Cardiac muscle cell (in vitro differentiated cells and primary cell): ENCODE data around the gene JOSD2. TPM values are rescaled to one million over a fixed set of nuclear protein-coding genes. Genes with fewer than 3 reads are reported as not detected.

Experiments
- DNase-seq, 2 donors: peaks; one replicate each; pipeline versions ENCODE4 v3.0.0 to v3.0.0-alpha.2; 2010 to 2017; ENCODE audit warnings: low read depth in 1 of 2, low spot score in 1 of 2
- H3K27ac ChIP-seq: fragments of 200-600 bp; sonication (generic); 2 replicates; pipeline ENCODE4 v1.5.1; 2016
- H3K27me3 ChIP-seq: fragments of 200-600 bp; sonication (generic); 2 replicates; pipeline ENCODE4 v1.6.0; 2016; ENCODE audit warnings: control low read depth
- H3K36me3 ChIP-seq: fragments of 200-600 bp; sonication (generic); 2 replicates; pipeline ENCODE4 v1.5.1; 2016; ENCODE audit warnings: control low read depth
- H3K4me1 ChIP-seq: fragments of 200-600 bp; sonication (generic); 2 replicates; pipeline ENCODE4 v1.8.1; 2017; ENCODE audit warnings: low read depth, mild to moderate bottlenecking, mixed run types
- H3K4me3 ChIP-seq: fragments of 200-600 bp; sonication (generic); 2 replicates; pipeline ENCODE4 v1.5.1; 2016; ENCODE audit warnings: mild to moderate bottlenecking
- H3K9me3 ChIP-seq: fragments of 200-600 bp; sonication (generic); 2 replicates; pipeline ENCODE4 v1.5.1; 2017; ENCODE audit warnings: low read depth, mild to moderate bottlenecking, control low read depth
- polyA plus RNA-seq: library from polyadenylated mRNA; unstranded; fragments of >200 nt; fragmentation: Nextera tagmentation; extraction: Ambion mirVana; gene quantifications from 2 replicates; pipeline ENCODE4 v1.2.1, GENCODE V29; 2016
- total RNA-seq: library from RNA; depleted of rRNA; stranded (reverse); fragments of >200 nt; gene quantifications from 2 replicates; pipeline ENCODE4 v1.2.3, GENCODE V29; 2016
- TF ChIP-seq, protein P1 (sequence below): IDR thresholded peaks from 2 replicates; pipeline ENCODE4 v1.5.1; 2012; ENCODE audit warnings: low read depth, mild to moderate bottlenecking, low read length

Gene JOSD2
- total and polyA plus RNA-seq, 2 experiments from 2014 or later: 21.4 to 44.8 TPM

GRCh38 chr19:50488389-50489194 lies 22.4 kb downstream of the JOSD2 start:
- peaks cover 18% of the 10 kb centered on the region for H3K36me3 ChIP-seq
- TF ChIP-seq, protein P1, sequence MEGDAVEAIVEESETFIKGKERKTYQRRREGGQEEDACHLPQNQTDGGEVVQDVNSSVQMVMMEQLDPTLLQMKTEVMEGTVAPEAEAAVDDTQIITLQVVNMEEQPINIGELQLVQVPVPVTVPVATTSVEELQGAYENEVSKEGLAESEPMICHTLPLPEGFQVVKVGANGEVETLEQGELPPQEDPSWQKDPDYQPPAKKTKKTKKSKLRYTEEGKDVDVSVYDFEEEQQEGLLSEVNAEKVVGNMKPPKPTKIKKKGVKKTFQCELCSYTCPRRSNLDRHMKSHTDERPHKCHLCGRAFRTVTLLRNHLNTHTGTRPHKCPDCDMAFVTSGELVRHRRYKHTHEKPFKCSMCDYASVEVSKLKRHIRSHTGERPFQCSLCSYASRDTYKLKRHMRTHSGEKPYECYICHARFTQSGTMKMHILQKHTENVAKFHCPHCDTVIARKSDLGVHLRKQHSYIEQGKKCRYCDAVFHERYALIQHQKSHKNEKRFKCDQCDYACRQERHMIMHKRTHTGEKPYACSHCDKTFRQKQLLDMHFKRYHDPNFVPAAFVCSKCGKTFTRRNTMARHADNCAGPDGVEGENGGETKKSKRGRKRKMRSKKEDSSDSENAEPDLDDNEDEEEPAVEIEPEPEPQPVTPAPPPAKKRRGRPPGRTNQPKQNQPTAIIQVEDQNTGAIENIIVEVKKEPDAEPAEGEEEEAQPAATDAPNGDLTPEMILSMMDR: no peak
- no peaks in the 10 kb centered on the region for H3K27me3 ChIP-seq
- peak overlapping the region; percentile 81 for H3K27ac ChIP-seq
- H3K4me1 ChIP-seq: peaks cover 10% of the 10 kb centered on the region
- no peaks in the 10 kb centered on the region for H3K9me3 ChIP-seq
- no peak for DNase-seq
- no peak overlapping the region for H3K4me3 ChIP-seq

DNA sequence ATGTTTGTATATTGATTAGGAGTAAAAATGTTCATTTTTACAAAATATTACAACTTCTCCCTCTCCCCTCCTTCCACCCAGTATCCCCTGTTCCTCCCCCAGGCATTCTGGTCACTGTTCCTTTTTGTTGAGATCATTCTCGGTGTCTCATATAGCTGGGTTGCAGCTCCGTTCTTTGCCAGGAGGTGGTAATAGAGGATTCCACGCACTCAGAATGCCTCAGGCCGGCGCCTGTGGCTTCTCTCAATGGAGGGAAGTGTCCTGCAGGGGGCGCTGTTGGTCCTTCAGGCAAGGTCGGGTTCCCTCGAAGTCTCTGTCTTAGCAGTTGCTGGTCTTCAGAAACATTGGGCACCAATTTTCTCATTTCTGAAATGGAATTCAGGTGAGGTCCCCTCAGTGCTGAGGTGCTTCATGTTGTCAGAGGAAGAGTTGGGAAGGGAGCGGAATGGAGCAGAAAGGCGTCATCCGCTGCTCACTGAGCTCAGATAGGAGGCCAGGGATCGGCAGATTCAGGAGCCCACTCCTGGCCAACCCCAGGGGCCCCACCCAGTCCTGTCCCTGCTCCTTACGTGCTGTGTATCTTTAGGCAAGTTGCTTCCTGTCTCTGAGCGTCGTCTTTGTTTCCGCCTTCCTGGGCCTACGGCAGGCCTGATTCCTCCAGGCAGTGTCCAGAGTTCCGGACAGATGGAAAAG lies 24.0 kb downstream of the JOSD2 start:
- H3K4me1 ChIP-seq: peaks cover 9% of the 10 kb centered on the region
- no peaks in the 10 kb centered on the region for H3K27me3 ChIP-seq
- TF ChIP-seq, protein P1: peak; percentile 50
- H3K27ac ChIP-seq: peak overlapping the region; percentile 81
- DNase-seq: peak; percentile 44 to 89
- H3K36me3 ChIP-seq: peaks cover 18% of the 10 kb centered on the region
- no peaks in the 10 kb centered on the region for H3K9me3 ChIP-seq
- no peak overlapping the region for H3K4me3 ChIP-seq

GRCh38 chr19:50485284-50485955 lies 25.6 kb downstream of the JOSD2 start:
- Histone ChIP-seq H3K27me3 (no peaks in the 10 kb centered on the region), H3K27ac (peak overlapping the region; percentile 81), H3K4me1 (no peaks in the 10 kb centered on the region), H3K36me3 (peaks cover 15% of the 10 kb centered on the region), H3K4me3 (no peak overlapping the region), H3K9me3 (no peaks in the 10 kb centered on the region)
- TF ChIP-seq, protein P1: no peak
- DNase-seq: peak in 1 of 2 donors; percentile 63

- no peak overlapping the region for H3K27ac ChIP-seq
- H3K27me3 ChIP-seq: no peaks in the 10 kb centered on the region
- H3K9me3 ChIP-seq: no peaks in the 10 kb centered on the region
- no peak for DNase-seq
- TF ChIP-seq, protein P1: no peak
- H3K4me3 ChIP-seq: no peak overlapping the region
- H3K4me1 ChIP-seq: no peaks in the 10 kb centered on the region
- peaks cover 16% of the 10 kb centered on the region for H3K36me3 ChIP-seq
Measured at GRCh38 chr19:50482916-50483315, 28.1 kb downstream of the JOSD2 start.

DNA sequence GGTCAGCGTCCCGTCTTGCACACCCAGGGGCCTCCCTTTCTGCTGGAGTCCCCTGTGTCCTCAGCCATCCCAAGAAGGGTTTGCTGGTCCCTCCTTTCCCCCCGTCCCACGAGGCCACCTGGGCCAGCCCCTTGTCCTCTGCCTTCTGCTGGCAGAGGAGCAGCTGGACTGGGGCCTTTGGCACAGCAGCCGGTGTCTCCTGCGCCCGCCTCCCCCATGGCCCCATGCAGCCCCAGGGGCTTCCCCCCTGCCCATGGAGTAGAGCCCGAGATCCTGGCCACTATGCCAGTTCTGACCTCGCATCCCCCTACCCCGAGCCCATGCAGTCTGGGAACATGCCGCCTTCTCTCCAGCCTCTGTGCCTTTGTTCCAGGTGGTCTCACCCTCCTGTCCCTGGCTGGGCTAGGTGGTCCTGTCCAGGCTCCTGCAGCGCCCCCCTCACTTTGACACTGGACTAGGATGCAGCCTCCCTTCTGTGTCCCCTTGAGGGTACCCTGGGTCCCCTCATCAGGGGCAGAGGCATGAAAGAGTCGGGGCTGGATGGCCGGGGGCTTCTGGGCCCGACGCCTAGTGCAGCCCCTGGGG lies 28.6 kb downstream of the JOSD2 start:
- H3K36me3 ChIP-seq: peaks cover 14% of the 10 kb centered on the region
- H3K4me3 ChIP-seq: no peak overlapping the region
- no peak overlapping the region for H3K27ac ChIP-seq
- H3K4me1 ChIP-seq: no peaks in the 10 kb centered on the region
- no peaks in the 10 kb centered on the region for H3K9me3 ChIP-seq
- TF ChIP-seq, protein P1: no peak
- DNase-seq: no peak
- H3K27me3 ChIP-seq: no peaks in the 10 kb centered on the region
